HEK293 (cell line): ENCODE data around the gene ADGRF3.

Experiments
- CTCF ChIA-PET: fragments of 350-600 bp; formaldehyde crosslinking; extraction: SDS; loops from one replicate; lab custom pipeline; 2021; ENCODE audit warnings: antibody characterized with exemption; lab: Yijun Ruan, JAX
- POLR2A ChIA-PET: fragments of 300-600 bp; formaldehyde crosslinking; extraction: SDS; loops from one replicate; lab custom pipeline; 2020; ENCODE audit warnings: antibody characterized with exemption, inconsistent platforms; lab: Yijun Ruan, JAX
- H3K27ac ChIP-seq: fragments of 200-500 bp; sonication (Bioruptor generic); 2 replicates; pipeline ENCODE4 v1.5.1; 2014; ENCODE audit warnings: low read depth, low read length, control low read depth, inconsistent platforms; ENCODE audit errors: extremely low read depth
- H3K36me3 ChIP-seq, 2 experiments: fragments of 200-500 bp in 1 of 2; sonication (Bioruptor generic) in 1 of 2; 1 replicate in 1 of 2; 2 replicates in 1 of 2; pipeline ENCODE4 v1.5.1; 2014 to 2017; ENCODE audit warnings: inconsistent platforms in 2 of 2, low read length in 2 of 2; ENCODE audit not compliant: control insufficient read depth in 2 of 2, insufficient read depth in 1 of 2
- H3K4me1 ChIP-seq: fragments of 200-500 bp; sonication (Bioruptor generic); 2 replicates; pipeline ENCODE4 v1.5.1; 2014; ENCODE audit warnings: mild to moderate bottlenecking, low read length, inconsistent platforms; ENCODE audit not compliant: control insufficient read depth, insufficient read depth
- H3K4me3 ChIP-seq: 2 replicates; pipeline ENCODE4 v1.5.1; 2011; ENCODE audit warnings: low read depth, mild to moderate bottlenecking, control low read depth, low read length, moderate library complexity
- H3K9me3 ChIP-seq: fragments of 200-500 bp; sonication (Bioruptor generic); 2 replicates; pipeline ENCODE4 v1.5.1; 2014; ENCODE audit warnings: low read depth, low read length, inconsistent platforms; ENCODE audit not compliant: control insufficient read depth, insufficient read depth
- ATF2 ChIP-seq: fragments of 450-650 bp; formaldehyde crosslinking; IDR thresholded peaks from 2 replicates; pipeline ENCODE4 v1.5.1; 2016; ENCODE audit warnings: missing biosample characterization, missing genetic modification characterization, low read depth
- BCL11A ChIP-seq: fragments of 450-650 bp; formaldehyde crosslinking; IDR thresholded peaks from 2 replicates; pipeline ENCODE4 v1.5.1; 2016; ENCODE audit warnings: low read depth, missing biosample characterization, missing genetic modification characterization
- GLI4 ChIP-seq: fragments of 450-650 bp; formaldehyde crosslinking; IDR thresholded peaks from 2 replicates; pipeline ENCODE4 v1.5.1; 2016; ENCODE audit warnings: missing biosample characterization, missing genetic modification characterization
- KLF17 ChIP-seq: fragments of 450-650 bp; formaldehyde crosslinking; IDR thresholded peaks from 2 replicates; pipeline ENCODE4 v1.5.1; 2016; ENCODE audit warnings: missing biosample characterization, missing genetic modification characterization
- KLF8 ChIP-seq: fragments of 450-650 bp; formaldehyde crosslinking; IDR thresholded peaks from 2 replicates; pipeline ENCODE4 v1.5.1; 2016; ENCODE audit warnings: missing biosample characterization, missing genetic modification characterization
- REPIN1 ChIP-seq: fragments of 450-650 bp; formaldehyde crosslinking; IDR thresholded peaks from 2 replicates; pipeline ENCODE4 v1.5.1; 2017; ENCODE audit warnings: missing biosample characterization, missing genetic modification characterization, low read depth
- SETDB1 ChIP-seq: IDR thresholded peaks from one replicate; pipeline ENCODE4 v1.6.1; 2017; ENCODE audit warnings: mild to moderate bottlenecking, low read length, moderate library complexity, mixed read lengths; ENCODE audit not compliant: insufficient read length
- ZBTB17 ChIP-seq: fragments of 450-650 bp; formaldehyde crosslinking; IDR thresholded peaks from 2 replicates; pipeline ENCODE4 v1.5.1; 2016; ENCODE audit warnings: missing biosample characterization, missing genetic modification characterization
- ZBTB20 ChIP-seq: fragments of 450-650 bp; formaldehyde crosslinking; IDR thresholded peaks from 2 replicates; pipeline ENCODE4 v1.5.1; 2016; ENCODE audit warnings: missing biosample characterization, missing genetic modification characterization
- ZFP37 ChIP-seq: fragments of 450-650 bp; formaldehyde crosslinking; IDR thresholded peaks from 2 replicates; pipeline ENCODE4 v1.5.1; 2016; ENCODE audit warnings: missing biosample characterization, missing genetic modification characterization
- ZNF10 ChIP-seq: fragments of 450-650 bp; formaldehyde crosslinking; IDR thresholded peaks from 2 replicates; pipeline ENCODE4 v1.5.1; 2017; ENCODE audit warnings: missing biosample characterization, missing genetic modification characterization
- ZNF146 ChIP-seq: fragments of 450-650 bp; formaldehyde crosslinking; IDR thresholded peaks from 2 replicates; pipeline ENCODE4 v1.5.1; 2016; ENCODE audit warnings: missing biosample characterization, missing genetic modification characterization
- ZNF169 ChIP-seq: fragments of 450-650 bp; formaldehyde crosslinking; IDR thresholded peaks from 2 replicates; pipeline ENCODE4 v1.5.1; 2016; ENCODE audit warnings: missing biosample characterization, missing genetic modification characterization
- ZNF221 ChIP-seq: fragments of 450-650 bp; formaldehyde crosslinking; IDR thresholded peaks from 2 replicates; pipeline ENCODE4 v1.5.1; 2017; ENCODE audit warnings: missing biosample characterization, missing genetic modification characterization, borderline replicate concordance
- ZNF664 ChIP-seq: fragments of 450-650 bp; formaldehyde crosslinking; IDR thresholded peaks from 2 replicates; pipeline ENCODE4 v1.5.1; 2016; ENCODE audit warnings: missing biosample characterization, missing genetic modification characterization
- TF ChIP-seq, protein P1 (sequence below): fragments of 450-650 bp; formaldehyde crosslinking; IDR thresholded peaks from 2 replicates; pipeline ENCODE4 v1.5.1; 2016; ENCODE audit warnings: missing biosample characterization, missing genetic modification characterization
- TF ChIP-seq, protein P2 (sequence below): fragments of 450-650 bp; formaldehyde crosslinking; IDR thresholded peaks from 2 replicates; pipeline ENCODE4 v1.5.1; 2016; ENCODE audit warnings: missing biosample characterization, missing genetic modification characterization

Gene ADGRF3

DNA sequence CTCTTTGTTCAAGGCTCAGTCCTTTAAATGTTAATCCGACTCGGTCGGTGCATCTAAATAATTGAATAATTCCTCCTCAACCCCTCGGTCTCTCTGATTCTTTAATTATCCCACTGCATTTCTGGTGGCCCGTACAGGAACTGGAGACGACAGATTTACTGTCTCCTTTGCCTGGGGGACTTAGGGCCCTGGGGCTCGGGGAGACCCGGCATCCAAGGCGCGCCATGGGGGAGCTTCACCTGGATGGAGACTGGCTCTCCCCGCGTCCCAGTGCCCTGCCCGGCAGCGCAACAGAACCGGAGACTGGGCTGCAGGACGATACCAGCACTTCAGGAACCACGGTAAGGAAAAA, 48.3 kb downstream of the ADGRF3 start:
- no peaks in the 10 kb centered on the region; a peak in 1 of 3 replicates for H3K36me3 ChIP-seq
- ChIA-PET POLR2A (interaction anchor here (0.7 kb wide), 1 partner anchor 52 kb away, joined by 3 read pairs; no protein-coding TSS in a partner anchor), CTCF (no interaction called here)
- no peaks in the 10 kb centered on the region for H3K4me1 ChIP-seq
- no peaks in the 10 kb centered on the region for H3K9me3 ChIP-seq
- no peak overlapping the region for H3K27ac ChIP-seq
- H3K4me3 ChIP-seq, result no peak overlapping the region
- TF ChIP-seq KLF17 (tag by site-specific recombination) (no peak), ZNF169 (tag by site-specific recombination) (no peak), ZBTB17 (tag by site-specific recombination) (no peak), KLF8 (tag by site-specific recombination) (no peak), ZNF10 (no peak), BCL11A (tag by site-specific recombination) (no peak), ATF2 (tag by site-specific recombination) (no peak)
- TF ChIP-seq, all 188 proteins: peak for 0

DNA sequence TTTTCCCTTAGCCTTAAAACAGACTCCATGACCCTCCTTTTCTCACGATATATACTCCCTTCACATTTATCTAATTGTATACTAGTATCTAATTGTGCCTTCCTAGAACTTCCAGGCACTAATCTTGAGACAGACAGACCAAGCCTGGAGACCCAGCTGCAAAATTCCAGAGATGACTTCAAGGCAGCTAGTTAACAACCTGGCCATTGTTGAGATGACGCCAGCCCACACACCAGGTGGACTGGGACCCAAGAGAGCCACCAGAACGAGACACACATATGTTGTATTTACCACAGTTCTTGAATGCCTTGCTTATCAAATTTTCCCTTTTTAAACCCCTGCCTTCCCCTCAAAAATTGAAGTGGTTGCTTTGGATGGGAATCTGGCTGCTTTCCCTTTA, 49.5 kb downstream of the ADGRF3 start:
- Histone ChIP-seq H3K4me1 (no peaks in the 10 kb centered on the region), H3K4me3 (no peak overlapping the region), H3K9me3 (no peaks in the 10 kb centered on the region), H3K36me3 (no peaks in the 10 kb centered on the region; a peak in 1 of 3 replicates), H3K27ac (no peak overlapping the region)
- POLR2A ChIA-PET, result no interaction called here
- CTCF ChIA-PET, result interaction anchor here (0.6 kb wide), 1 partner anchor 691 kb away, joined by 3 read pairs; no protein-coding TSS in a partner anchor
- 0 out of 2 replicates have a peak, but pooled peaks have one; percentile 8 for TF ChIP-seq ZNF664
- no peak for TF ChIP-seq ZNF221 (tag by site-specific recombination)
- TF ChIP-seq ZFP37, result no peak
- TF ChIP-seq REPIN1 (tag by site-specific recombination), result no peak
- TF ChIP-seq SETDB1, result no peak
- no peak for TF ChIP-seq ZBTB20 (tag by site-specific recombination)

- Histone ChIP-seq H3K9me3 (no peaks in the 10 kb centered on the region), H3K4me3 (no peak overlapping the region), H3K4me1 (no peaks in the 10 kb centered on the region), H3K36me3 (no peaks in the 10 kb centered on the region; a peak in 1 of 3 replicates), H3K27ac (no peak overlapping the region)
- TF ChIP-seq, protein P1, sequence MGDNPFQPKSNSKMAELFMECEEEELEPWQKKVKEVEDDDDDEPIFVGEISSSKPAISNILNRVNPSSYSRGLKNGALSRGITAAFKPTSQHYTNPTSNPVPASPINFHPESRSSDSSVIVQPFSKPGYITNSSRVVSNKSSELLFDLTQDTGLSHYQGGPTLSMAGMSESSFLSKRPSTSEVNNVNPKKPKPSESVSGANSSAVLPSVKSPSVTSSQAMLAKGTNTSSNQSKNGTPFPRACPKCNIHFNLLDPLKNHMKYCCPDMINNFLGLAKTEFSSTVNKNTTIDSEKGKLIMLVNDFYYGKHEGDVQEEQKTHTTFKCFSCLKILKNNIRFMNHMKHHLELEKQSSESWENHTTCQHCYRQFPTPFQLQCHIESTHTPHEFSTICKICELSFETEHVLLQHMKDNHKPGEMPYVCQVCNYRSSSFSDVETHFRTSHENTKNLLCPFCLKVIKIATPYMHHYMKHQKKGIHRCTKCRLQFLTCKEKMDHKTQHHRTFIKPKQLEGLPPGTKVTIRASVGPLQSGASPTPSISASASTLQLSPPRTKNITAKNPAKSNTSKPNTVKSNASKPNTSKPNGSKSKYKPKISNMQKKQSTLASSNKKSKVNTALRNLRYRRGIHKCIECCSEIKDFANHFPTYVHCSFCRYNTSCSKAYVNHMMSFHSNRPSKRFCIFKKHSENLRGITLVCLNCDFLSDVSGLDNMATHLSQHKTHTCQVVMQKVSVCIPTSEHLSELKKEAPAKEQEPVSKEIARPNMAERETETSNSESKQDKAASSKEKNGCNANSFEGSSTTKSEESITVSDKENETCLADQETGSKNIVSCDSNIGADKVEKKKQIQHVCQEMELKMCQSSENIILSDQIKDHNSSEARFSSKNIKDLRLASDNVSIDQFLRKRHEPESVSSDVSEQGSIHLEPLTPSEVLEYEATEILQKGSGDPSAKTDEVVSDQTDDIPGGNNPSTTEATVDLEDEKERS (tag by site-specific recombination), result 0 out of 2 replicates have a peak, but pooled peaks have one; percentile 39
- TF ChIP-seq ZNF146 (tag by site-specific recombination) (peak; percentile 78), GLI4 (tag by site-specific recombination) (no peak)
- TF ChIP-seq, protein P2, sequence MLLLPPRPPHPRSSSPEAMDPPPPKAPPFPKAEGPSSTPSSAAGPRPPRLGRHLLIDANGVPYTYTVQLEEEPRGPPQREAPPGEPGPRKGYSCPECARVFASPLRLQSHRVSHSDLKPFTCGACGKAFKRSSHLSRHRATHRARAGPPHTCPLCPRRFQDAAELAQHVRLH (tag by site-specific recombination), result peak; percentile 92
- CTCF ChIA-PET, result no interaction called here
- POLR2A ChIA-PET, result no interaction called here
These were observed 51.1 kb downstream of the ADGRF3 start for GRCh38 chr2:26295511-26295910.
